Left lung (tissue), 10 donors: ENCODE results near the gene SLC41A3. TPM values are rescaled to one million over a fixed set of nuclear protein-coding genes. Genes with fewer than 3 reads are reported as not detected.

Experiments used
- ATAC-seq: fragments of 200-7000 bp; cut with Tn5 transposase; one replicate; pipeline ENCODE4 v1.9.1; 2020; ENCODE audit warnings: moderate library complexity
- DNase-seq, 4 donors: peaks; one replicate each; pipeline ENCODE4 v3.0.0-alpha.2; 2013 to 2020
- H3K27ac ChIP-seq, 2 donors: fragments of 200-600 bp; sonication (generic) in 1 of 2; one replicate each; pipeline versions ENCODE4 v1.5.0 to v1.8.0; 2020 to 2021
- H3K27me3 ChIP-seq, 2 donors: fragments of 200-600 bp; sonication (generic) in 1 of 2; one replicate each; pipeline versions ENCODE4 v1.5.0 to v1.8.0; 2020 to 2021
- H3K36me3 ChIP-seq, 2 donors: fragments of 200-600 bp; sonication (generic) in 1 of 2; one replicate each; pipeline versions ENCODE4 v1.5.0 to v1.8.0; 2020 to 2021
- H3K4me1 ChIP-seq, 2 donors: fragments of 200-600 bp; one replicate each; pipeline ENCODE4 v1.8.0; 2021
- H3K4me3 ChIP-seq, 2 donors: fragments of 200-600 bp; sonication (generic) in 1 of 2; one replicate each; pipeline versions ENCODE4 v1.5.0 to v1.8.0; 2020 to 2021; ENCODE audit warnings: mild to moderate bottlenecking in 1 of 2
- H3K9me3 ChIP-seq, 2 donors: fragments of 200-600 bp; sonication (generic) in 1 of 2; one replicate each; pipeline versions ENCODE4 v1.5.0 to v1.8.0; 2020 to 2021
- CTCF ChIP-seq, 2 donors: fragments of 200-600 bp; sonication (generic) in 1 of 2; IDR thresholded peaks; one replicate each; pipeline versions ENCODE4 v1.5.0 to v1.8.0; 2021; ENCODE audit warnings: antibody characterized with exemption in 2 of 2
- intact Hi-C, 2 donors: fragments of 100-400 bp; cut with DNase I; formaldehyde crosslinking; loops; one replicate each; pipeline versions ENCODE4 v1.11.2 to v1.14.2; 2022
- polyA plus RNA-seq, 6 donors: library from polyadenylated mRNA; unstranded; fragments of 120-200 nt; gene quantifications; one replicate each; pipeline ENCODE4 v1.2.1, GENCODE V29; 2013; ENCODE audit not compliant: insufficient read length in 6 of 6
- total RNA-seq, 2 donors: library from RNA; stranded (reverse); fragmentation: NEBNext Ultra II Directional; extraction: Animal tissue kit (Norgen Biotek cat#: 25700); gene quantifications; one replicate each; pipeline ENCODE4 v1.2.1, GENCODE V29; 2021
- donor health status: DM: no; HTN: yes; CAD: no.
- donor health status: DM: no; HTN: no; CAD: no.

Gene SLC41A3
- total and polyA plus RNA-seq, 8 donors, result 35.1 to 69.5 (median 59.0) TPM

GRCh38 chr3:126024049-126024854 is 59.7 kb downstream of the SLC41A3 start:
- no peak overlapping the region for H3K4me3 ChIP-seq
- no peak for TF ChIP-seq CTCF (IDR thresholded peaks at IDR 0.05)
- intact Hi-C loops, result no loop called here
- H3K9me3 ChIP-seq, result peaks cover 0 to 12% of the 10 kb centered on the region in 2 donors
- H3K36me3 ChIP-seq, result peaks cover 0 to 34% of the 10 kb centered on the region in 2 donors
- ATAC-seq (no peak), DNase-seq (no peak)
- no peak overlapping the region for H3K27ac ChIP-seq
- H3K4me1 ChIP-seq, result no peaks in the 10 kb centered on the region
- no peaks in the 10 kb centered on the region for H3K27me3 ChIP-seq

DNA sequence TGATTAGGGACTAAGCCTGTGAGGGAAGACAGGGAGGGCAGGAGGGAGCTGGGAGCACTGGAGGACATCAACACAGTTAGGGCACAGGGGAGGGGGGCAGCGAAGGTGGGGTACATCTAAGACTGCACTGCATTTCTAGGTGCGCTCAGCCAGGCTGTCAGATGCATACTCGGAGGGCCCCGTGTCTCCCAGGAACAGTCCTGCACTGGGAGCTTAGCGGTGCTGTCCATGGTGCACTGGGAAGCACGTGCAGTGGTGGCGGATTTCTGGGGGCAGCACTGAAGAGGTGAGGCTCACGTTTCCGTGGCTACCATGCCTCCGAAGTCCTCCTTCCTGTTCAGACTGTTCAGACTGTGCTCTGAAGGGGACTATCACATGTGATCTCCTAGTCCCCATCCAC is 60.5 kb downstream of the SLC41A3 start:
- DNase-seq, result no peak
- intact Hi-C loops, result no loop called here

GRCh38 chr3:126022741-126023359 is 61.1 kb downstream of the SLC41A3 start:
- Histone ChIP-seq H3K27me3 (no peaks in the 10 kb centered on the region), H3K4me3 (no peak overlapping the region), H3K9me3 (peaks cover 0 to 6% of the 10 kb centered on the region in 2 donors), H3K27ac (no peak overlapping the region), H3K4me1 (no peaks in the 10 kb centered on the region), H3K36me3 (peaks cover 0 to 24% of the 10 kb centered on the region in 2 donors)
- TF ChIP-seq CTCF (IDR thresholded peaks at IDR 0.05), result no peak
- intact Hi-C loops, result no loop called here
- no peak for DNase-seq
- ATAC-seq, result no peak

More for the DNA sequence above, 60.5 kb downstream of the SLC41A3 start:
- no peaks in the 10 kb centered on the region for H3K4me1 ChIP-seq
- no peaks in the 10 kb centered on the region for H3K27me3 ChIP-seq
- no peak overlapping the region for H3K27ac ChIP-seq
- ATAC-seq, result no peak
- no peak for TF ChIP-seq CTCF (IDR thresholded peaks at IDR 0.05)
- H3K4me3 ChIP-seq, result no peak overlapping the region
- H3K36me3 ChIP-seq, result peaks cover 0 to 29% of the 10 kb centered on the region in 2 donors
- peaks cover 0 to 12% of the 10 kb centered on the region in 2 donors for H3K9me3 ChIP-seq

- no peaks in the 10 kb centered on the region for H3K27me3 ChIP-seq
- H3K27ac ChIP-seq, result no peak overlapping the region
- H3K4me3 ChIP-seq, result no peak overlapping the region
- DNase-seq, result no peak
- H3K36me3 ChIP-seq, result peaks cover 0 to 18% of the 10 kb centered on the region in 2 donors
- H3K4me1 ChIP-seq, result no peaks in the 10 kb centered on the region
- no peaks in the 10 kb centered on the region for H3K9me3 ChIP-seq
- intact Hi-C loops, result no loop called here
- no peak for TF ChIP-seq CTCF (IDR thresholded peaks at IDR 0.05)
- ATAC-seq, result no peak
Measured at GRCh38 chr3:126021702-126022101, 62.2 kb downstream of the SLC41A3 start.

DNA sequence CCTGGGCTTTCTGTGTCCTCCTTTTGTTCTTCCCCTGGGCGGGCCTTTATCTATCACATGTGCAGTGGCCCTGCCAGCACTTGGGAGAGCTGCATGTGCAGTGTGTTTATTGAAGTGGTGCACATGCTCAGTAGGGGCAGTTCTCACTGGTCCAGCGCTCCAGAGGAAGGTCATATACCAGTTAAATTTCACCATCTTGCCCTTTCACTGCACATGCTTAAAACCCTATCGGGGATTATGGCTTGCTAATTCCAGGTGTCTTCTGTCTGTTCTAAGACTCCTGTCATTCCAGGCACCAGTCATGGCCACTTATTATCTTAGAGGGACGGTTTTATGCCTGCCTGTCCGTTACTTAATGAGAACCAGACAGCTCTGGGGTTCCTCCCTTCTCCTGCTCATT is 62.7 kb downstream of the SLC41A3 start:
- ATAC-seq (no peak), DNase-seq (no peak)
- peaks cover 0 to 16% of the 10 kb centered on the region in 2 donors for H3K36me3 ChIP-seq
- H3K4me1 ChIP-seq, result no peaks in the 10 kb centered on the region
- TF ChIP-seq CTCF (IDR thresholded peaks at IDR 0.05), result no peak
- no peaks in the 10 kb centered on the region for H3K9me3 ChIP-seq
- intact Hi-C loops, result no loop called here
- no peaks in the 10 kb centered on the region for H3K27me3 ChIP-seq
- no peak overlapping the region for H3K27ac ChIP-seq
- H3K4me3 ChIP-seq, result no peak overlapping the region
